Limb (tissue), 2 donors: ENCODE measurements around the gene GRIK2.
A peak's percentile ranks its signal among the peaks of the same experiment; 100 is the strongest.

ENCODE experiments used
- DNase-seq, 2 donors: peaks; one replicate each; pipeline ENCODE4 v3.0.0-alpha.2; 2016; ENCODE audit errors: extremely low spot score in 2 of 2

The GRIK2 gene

DNA sequence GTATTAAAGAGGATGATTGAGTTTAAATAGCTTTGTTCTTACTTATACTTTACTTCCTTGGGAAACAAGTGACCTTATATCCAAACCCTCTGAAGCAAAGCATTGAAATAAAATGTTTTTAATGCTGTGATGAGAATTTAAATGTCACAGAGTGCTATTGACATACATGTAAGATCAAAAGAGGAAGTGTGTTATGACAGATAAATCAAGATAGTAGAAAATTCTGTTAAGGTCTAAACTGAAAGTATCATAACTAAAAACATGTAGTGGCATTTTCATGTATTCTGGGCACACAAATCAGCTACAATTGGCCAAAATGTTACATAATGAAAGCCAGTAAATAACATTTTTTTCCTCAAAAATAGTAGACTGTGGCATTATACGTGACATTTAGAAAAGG, 318.0 kb downstream of the GRIK2 start:
- DNase-seq: no peak

- no peak for DNase-seq
Measured at GRCh38 chr6:101716387-101716786, 322.9 kb downstream of the GRIK2 start.

GRCh38 chr6:101716810-101717209, 323.3 kb downstream of the GRIK2 start:
- DNase-seq: no peak

GRCh38 chr6:101719521-101719920, 326.0 kb downstream of the GRIK2 start:
- no peak for DNase-seq

DNA sequence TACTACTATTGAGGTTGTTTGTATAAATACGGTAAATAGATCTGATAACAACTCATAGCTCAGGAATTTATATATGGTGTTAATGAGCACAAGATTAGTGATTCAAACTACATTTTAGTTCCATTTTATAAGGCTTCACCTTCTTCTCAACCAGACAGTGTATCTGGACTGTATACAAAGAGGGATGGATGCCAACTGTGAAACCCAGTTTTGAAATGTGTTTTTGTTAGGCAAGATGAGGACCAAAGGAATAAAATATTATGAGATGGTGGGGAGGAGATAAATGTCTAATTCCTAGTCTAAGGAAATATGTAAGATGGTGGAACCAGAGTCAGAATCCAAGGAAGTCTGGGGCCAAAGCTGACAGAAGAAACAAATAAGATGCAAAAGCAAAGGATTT, 329.0 kb downstream of the GRIK2 start:
- no peak for DNase-seq

DNA sequence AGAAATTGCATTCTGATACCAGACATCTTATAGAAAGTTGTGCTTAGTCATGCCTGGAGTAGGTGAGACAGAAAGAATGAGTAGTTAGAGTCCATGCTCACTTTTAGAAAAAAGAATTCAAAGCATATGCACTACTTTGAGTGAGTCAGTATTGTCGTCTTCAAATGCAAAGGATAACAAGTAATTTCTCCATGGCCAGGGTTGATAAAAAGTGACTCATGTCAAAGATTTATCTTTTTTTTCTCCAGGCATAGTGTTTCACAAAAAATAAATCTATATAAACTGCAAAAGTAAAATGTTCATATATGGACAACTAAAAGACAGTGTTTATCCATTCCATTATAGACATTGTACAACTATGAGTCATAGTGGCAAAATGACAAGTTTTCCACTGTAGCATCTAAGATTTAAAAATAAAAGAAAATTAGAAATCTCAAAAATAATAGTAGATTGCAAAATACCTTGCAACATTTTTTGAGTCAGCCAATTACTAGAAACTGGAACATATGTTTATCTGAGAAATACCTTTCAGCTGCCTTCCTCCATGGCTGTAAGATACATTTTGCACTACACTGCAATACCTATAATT, 329.6 kb downstream of the GRIK2 start:
- no peak for DNase-seq

GRCh38 chr6:101728388-101728787, 334.9 kb downstream of the GRIK2 start:
- no peak for DNase-seq

- no peak for DNase-seq
Measured at GRCh38 chr6:101728956-101729355, 335.4 kb downstream of the GRIK2 start.

GRCh38 chr6:101730954-101731353, 337.4 kb downstream of the GRIK2 start:
- no peak for DNase-seq

GRCh38 chr6:101733899-101734298, 340.4 kb downstream of the GRIK2 start:
- DNase-seq: no peak

DNA sequence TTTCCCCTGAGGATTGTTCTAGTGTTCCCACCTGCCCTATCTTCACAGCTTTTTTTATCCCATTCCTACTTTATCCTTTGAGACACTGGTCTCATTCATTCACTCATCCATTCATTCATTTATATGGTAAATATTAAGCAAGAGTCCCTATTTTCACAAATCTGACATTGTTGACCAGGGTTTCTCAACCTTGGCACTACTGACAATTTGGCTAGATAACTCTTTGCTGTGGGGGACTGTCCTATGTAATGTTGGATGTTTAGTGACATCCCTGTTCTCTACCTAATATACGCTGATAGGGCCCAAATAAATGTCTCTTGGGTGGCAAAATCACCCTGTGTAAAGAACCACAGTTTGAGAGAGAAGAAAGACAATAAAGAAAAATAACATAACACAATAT, 345.0 kb downstream of the GRIK2 start:
- no peak for DNase-seq

GRCh38 chr6:101740631-101741030, 347.1 kb downstream of the GRIK2 start:
- no peak for DNase-seq

DNA sequence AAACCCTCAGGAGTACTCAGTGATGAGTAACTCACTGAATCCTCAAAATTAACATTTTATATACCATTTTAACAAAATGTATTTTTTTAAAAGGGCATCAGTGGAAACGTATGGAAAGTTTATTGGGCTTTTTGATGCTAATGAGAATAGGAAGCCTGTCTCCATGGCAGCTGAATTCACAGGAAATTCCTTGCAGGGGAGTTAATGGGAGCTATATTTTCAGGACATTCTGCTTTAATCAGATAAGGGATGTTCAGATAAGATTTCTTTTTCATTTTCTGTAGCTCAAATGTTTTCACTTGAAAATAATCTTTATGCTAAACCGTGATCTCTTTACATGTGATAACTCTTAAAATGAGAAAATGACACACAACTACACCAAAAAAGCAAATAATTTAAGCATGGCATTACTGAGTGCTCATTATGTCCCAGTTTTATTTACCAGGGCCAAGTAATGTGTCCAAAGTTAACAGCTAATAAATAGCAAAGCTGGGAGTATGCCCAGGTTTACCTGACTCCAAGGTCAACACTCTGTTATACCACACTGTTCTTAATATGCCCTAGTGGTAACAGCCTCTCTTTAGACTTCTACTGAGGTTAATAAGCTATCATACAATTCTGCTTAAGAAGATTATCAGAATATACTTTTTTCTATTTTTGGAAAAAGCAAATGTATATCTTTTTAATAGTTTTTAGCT, 348.1 kb downstream of the GRIK2 start:
- peak in 1 of 2 donors; percentile 18 for DNase-seq

GRCh38 chr6:101747160-101747559, 353.7 kb downstream of the GRIK2 start:
- no peak for DNase-seq

DNA sequence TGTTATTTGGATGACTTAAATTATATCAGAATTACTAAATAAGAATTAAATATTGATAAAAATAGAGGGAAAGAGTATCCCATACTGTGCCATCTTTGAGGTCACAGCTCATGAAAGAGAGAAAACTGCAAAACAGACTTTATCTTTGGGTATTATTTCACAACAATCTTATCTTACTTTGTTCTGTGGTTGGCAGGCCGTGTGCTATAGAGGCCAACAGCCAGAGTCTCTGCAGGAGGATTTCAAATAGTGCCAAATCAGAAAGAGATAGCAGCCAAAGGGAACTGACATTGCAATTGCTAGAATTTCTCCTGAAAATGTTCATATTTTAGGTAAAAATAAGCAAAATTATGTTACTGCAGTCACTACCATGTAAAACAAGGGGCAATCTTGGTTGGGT, 354.2 kb downstream of the GRIK2 start:
- no peak for DNase-seq

DNA sequence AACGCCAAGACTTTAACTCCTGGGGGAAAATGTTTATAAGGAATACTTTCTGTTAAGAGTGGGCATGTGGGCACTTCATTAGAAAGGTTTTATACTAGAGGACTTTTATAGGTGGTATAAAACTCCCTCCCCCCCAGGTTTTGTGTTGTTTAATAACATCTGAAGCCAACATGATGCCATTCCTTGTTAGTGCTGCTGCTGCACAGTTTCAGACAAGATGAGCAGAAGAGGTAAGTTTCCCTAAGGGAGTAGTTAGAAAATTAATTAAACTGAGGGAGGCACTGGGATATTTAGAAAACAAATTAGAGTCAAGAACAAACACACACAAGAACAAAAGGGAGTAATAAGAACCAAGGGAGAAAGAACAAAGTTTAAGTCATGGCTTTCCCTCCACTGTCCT, 362.4 kb downstream of the GRIK2 start:
- DNase-seq: no peak

- DNase-seq: no peak
Measured at GRCh38 chr6:101758368-101758767, 364.9 kb downstream of the GRIK2 start.

DNA sequence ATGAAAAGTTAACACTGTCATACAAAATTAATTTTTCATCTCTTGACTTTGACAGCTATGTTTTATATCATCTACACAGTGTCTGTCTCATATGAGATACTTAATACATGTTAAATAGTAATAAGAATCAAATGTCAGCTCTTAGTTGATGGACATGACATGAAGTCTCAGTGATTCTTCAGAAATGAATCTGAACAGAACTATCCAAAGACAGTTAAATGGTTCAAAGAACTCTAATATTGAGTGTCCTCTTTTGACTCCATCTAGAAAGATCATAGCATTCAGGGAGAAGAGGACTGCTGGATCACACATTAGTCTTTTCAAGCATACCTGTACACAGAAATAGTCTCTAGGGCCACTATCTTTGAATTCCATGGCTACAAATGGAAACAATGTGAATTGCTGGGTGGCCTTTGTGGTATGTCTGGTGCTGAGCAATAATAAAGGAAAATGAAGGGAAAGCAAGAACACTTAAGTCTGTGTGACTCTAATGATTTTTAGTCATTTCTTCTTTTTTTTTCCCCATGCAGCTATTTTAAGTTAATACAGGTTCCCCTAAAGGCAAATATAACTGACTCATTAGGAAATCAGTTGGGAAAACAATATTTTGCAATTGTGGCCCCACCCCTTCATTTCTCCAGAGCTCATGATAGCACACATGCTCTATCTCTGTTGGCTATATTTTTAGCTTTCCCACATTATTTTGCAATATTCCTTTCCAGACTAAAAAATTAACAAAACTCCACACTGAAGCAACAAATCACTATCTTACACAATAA, 367.5 kb downstream of the GRIK2 start:
- no peak for DNase-seq

DNA sequence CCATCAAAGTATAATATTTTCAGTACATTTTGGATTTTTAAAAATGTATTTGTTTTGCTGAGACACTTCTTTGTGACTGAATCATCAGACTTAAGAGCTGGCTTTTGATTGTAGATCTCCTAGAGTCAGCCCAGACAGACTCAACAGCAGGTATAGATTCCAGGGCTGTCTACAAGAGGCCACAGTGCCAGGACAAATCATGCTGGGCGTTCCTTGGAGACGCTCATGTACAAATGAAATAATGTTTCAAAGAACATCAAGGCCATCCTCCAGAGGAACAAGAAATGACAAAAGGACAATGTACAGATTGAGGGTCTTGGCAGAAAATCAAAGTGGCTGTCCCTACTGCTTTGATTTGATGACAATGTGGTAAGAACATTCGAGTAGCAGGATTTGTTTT, 369.3 kb downstream of the GRIK2 start:
- DNase-seq: no peak

GRCh38 chr6:101765281-101765680, 371.8 kb downstream of the GRIK2 start:
- DNase-seq: no peak

DNA sequence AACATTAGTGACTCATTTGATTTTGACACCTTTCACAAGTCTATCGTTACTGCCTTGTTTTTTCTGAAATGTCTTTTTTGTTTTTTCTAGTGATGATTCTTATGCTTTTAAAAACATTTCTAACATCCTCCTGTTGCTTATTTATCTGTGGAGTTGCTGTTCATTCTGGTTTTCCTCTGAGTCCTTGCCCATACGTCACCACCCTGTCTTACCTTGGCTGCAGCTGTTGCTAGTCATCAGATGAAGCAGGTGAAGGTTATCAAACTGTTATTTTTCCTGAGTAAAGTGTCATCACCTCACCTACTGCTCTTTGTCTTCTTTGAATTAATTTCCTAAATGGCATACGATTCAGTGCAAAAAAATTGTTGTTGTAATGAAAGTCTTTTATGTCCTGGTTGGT, 376.6 kb downstream of the GRIK2 start:
- DNase-seq: no peak

- peak in 1 of 2 donors; percentile 35 for DNase-seq
Measured at GRCh38 chr6:101776919-101777350, 383.4 kb downstream of the GRIK2 start.

DNA sequence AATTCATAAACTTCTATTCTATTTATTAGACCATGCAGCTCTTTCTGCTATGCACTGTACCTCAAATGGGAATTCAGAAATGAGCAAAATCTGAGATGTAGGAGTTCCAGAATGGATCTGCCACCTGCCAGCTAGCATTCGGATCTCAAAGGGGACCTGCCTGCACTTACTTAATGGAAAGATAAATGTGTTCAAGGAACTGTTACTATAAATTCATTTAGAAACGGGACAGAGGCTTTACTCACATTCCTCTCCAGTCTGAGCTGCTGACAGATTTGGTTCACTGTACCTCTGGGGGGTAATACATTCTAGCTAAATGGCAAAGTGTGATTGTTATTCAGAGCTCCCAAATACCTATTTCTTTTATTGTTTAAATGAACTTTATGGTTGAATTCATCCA, 384.1 kb downstream of the GRIK2 start:
- no peak for DNase-seq
